PC-3 (cell line): ENCODE results near the gene RBBP5. TPM values are rescaled to one million over a fixed set of nuclear protein-coding genes. Genes with fewer than 3 reads are reported as not detected.

ENCODE experiments used
- ATAC-seq: fragments of 200-7000 bp; cut with Tn5 transposase; 2 replicates; pipeline ENCODE4 v1.9.1; 2020; ENCODE audit warnings: mild to moderate bottlenecking, moderate library complexity
- BruUV-seq: library from RNA; stranded (reverse); fragments of 400-500 nt; replicated peaks from 2 replicates; lab custom pipeline; 2021; lab: Mats Ljungman, UMichigan
- CTCF ChIA-PET: fragments of 300-600 bp; sonication (Branson Sonifier 250); formaldehyde crosslinking; loops from one replicate; lab custom pipeline; 2022; ENCODE audit warnings: antibody characterized with exemption; lab: Charles Lee
- POLR2A ChIA-PET: fragments of 300-600 bp; sonication (Branson Sonifier 250); formaldehyde crosslinking; loops from one replicate; lab custom pipeline; 2022; ENCODE audit warnings: antibody characterized with exemption; ENCODE audit not compliant: unreplicated experiment; lab: Charles Lee
- DNase-seq: peaks from one replicate; pipeline ENCODE4 v3.0.0-alpha.2; 2015
- H2AFZ ChIP-seq: fragments of 300-600 bp; sonication (generic); 2 replicates; pipeline ENCODE4 v1.6.0; 2016; ENCODE audit warnings: antibody characterized with exemption, low read length
- H3F3A ChIP-seq: fragments of 300-600 bp; sonication (generic); one replicate; pipeline ENCODE4 v1.6.0; 2017; ENCODE audit warnings: antibody characterized with exemption, low read length, control low read depth, mild to moderate bottlenecking; ENCODE audit not compliant: unreplicated experiment
- H3K27ac ChIP-seq: fragments of 300-600 bp; sonication (generic); 2 replicates; pipeline ENCODE4 v1.5.1; 2016; ENCODE audit warnings: mild to moderate bottlenecking, low read length
- H3K27me3 ChIP-seq: fragments of 300-600 bp; sonication (generic); 2 replicates; pipeline ENCODE4 v1.6.1; 2016; ENCODE audit warnings: low read length, mixed read lengths
- H3K36me3 ChIP-seq: fragments of 300-600 bp; sonication (generic); 2 replicates; pipeline ENCODE4 v1.6.1; 2016; ENCODE audit warnings: low read depth, mixed run types, low read length, mixed read lengths
- H3K4me1 ChIP-seq: fragments of 300-600 bp; sonication (generic); 2 replicates; pipeline ENCODE4 v1.5.1; 2016; ENCODE audit warnings: low read length; ENCODE audit not compliant: insufficient read depth
- H3K4me2 ChIP-seq: fragments of 300-600 bp; sonication (generic); 2 replicates; pipeline ENCODE4 v1.6.0; 2016; ENCODE audit warnings: low read length
- H3K4me3 ChIP-seq: fragments of 300-600 bp; sonication (generic); 2 replicates; pipeline ENCODE4 v1.5.1; 2016; ENCODE audit warnings: mild to moderate bottlenecking, low read length, mixed read lengths
- H3K79me2 ChIP-seq: fragments of 300-600 bp; sonication (generic); 2 replicates; pipeline ENCODE4 v1.6.1; 2017; ENCODE audit warnings: low read length, mixed read lengths
- H3K9ac ChIP-seq: fragments of 300-600 bp; sonication (generic); 2 replicates; pipeline ENCODE4 v1.6.0; 2016; ENCODE audit warnings: mild to moderate bottlenecking, low read length
- H3K9me2 ChIP-seq: fragments of 300-600 bp; sonication (generic); replicated peaks from 2 replicates; pipeline ENCODE4 v1.6.1; 2016; ENCODE audit warnings: mixed run types, low read length, mixed read lengths
- H3K9me3 ChIP-seq: fragments of 300-600 bp; sonication (generic); 2 replicates; pipeline ENCODE4 v1.6.1; 2016; ENCODE audit warnings: low read length, mixed read lengths
- H4K20me1 ChIP-seq: fragments of 300-600 bp; sonication (generic); 2 replicates; pipeline ENCODE4 v1.6.1; 2016; ENCODE audit warnings: low read length, mixed read lengths
- EZH2 ChIP-seq: fragments of 300-600 bp; sonication (generic); IDR thresholded peaks from one replicate; pipeline ENCODE4 v1.6.1; 2017; ENCODE audit warnings: antibody characterized with exemption, mild to moderate bottlenecking, low read length; ENCODE audit not compliant: unreplicated experiment
- EZH2phosphoT487 ChIP-seq: fragments of 300-600 bp; sonication (generic); IDR thresholded peaks from 2 replicates; pipeline ENCODE4 v1.6.1; 2018; ENCODE audit warnings: mild to moderate bottlenecking, antibody characterized with exemption, low read length, borderline replicate concordance
- intact Hi-C: fragments of 100-400 bp; cut with micrococcal nuclease; formaldehyde crosslinking; loops from 2 replicates; pipeline ENCODE4 v1.9.0; 2023
- total RNA-seq: library from RNA; depleted of rRNA; stranded (reverse); fragments of >200 nt; gene quantifications from 2 replicates; pipeline ENCODE4 v1.2.3, GENCODE V29; 2014
- TF ChIP-seq, protein P1 (sequence below): fragments of 300-600 bp; sonication (generic); conservative IDR thresholded peaks from 2 replicates; pipeline ENCODE4 v1.5.1; 2017; ENCODE audit warnings: antibody characterized with exemption, low read depth, mild to moderate bottlenecking, low read length

The RBBP5 gene
- total RNA-seq, 1 experiment from 2014 or later = 41.7 TPM

GRCh38 chr1:205088341-205088740, 33.4 kb downstream of the RBBP5 start:
- intact Hi-C loops = no loop called here
- Histone ChIP-seq H3K36me3 (peaks cover 75% of the 10 kb centered on the region), H3K27ac (no peak overlapping the region), H3K4me2 (no peak overlapping the region), H3K79me2 (no peaks in the 10 kb centered on the region), H3K27me3 (no peaks in the 10 kb centered on the region), H4K20me1 (no peaks in the 10 kb centered on the region), H3K9me2 (no peaks in the 10 kb centered on the region), H3K9me3 (no peaks in the 10 kb centered on the region), H3K9ac (no peak overlapping the region), H3K4me3 (no peak overlapping the region), H3K4me1 (no peaks in the 10 kb centered on the region), H3F3A (no peaks in the 10 kb centered on the region), H2AFZ (no peak overlapping the region)
- ChIA-PET POLR2A (no interaction called here), CTCF (no interaction called here)
- no peak for TF ChIP-seq EZH2phosphoT487
- ATAC-seq = no peak
- BruUV-seq = no TSS peak
- DNase-seq = no peak

GRCh38 chr1:205084360-205084759, 37.4 kb downstream of the RBBP5 start, which contains the start of gene TMEM81:
TSS of gene TMEM81 (minus strand) at chr1:205084460. CDS start at chr1:205084320, 140 bp downstream.
- no peak within 1 kb of the TSS for H3K9ac ChIP-seq
- BruUV-seq = no TSS peak
- no peaks in the 10 kb centered on the region for H3K27me3 ChIP-seq
- intact Hi-C loops = no loop called here
- DNase-seq = no peak
- H3K4me3 ChIP-seq = no peak within 1 kb of the TSS
- TF ChIP-seq EZH2 (no peak), EZH2phosphoT487 (no peak)
- TF ChIP-seq, protein P1, sequence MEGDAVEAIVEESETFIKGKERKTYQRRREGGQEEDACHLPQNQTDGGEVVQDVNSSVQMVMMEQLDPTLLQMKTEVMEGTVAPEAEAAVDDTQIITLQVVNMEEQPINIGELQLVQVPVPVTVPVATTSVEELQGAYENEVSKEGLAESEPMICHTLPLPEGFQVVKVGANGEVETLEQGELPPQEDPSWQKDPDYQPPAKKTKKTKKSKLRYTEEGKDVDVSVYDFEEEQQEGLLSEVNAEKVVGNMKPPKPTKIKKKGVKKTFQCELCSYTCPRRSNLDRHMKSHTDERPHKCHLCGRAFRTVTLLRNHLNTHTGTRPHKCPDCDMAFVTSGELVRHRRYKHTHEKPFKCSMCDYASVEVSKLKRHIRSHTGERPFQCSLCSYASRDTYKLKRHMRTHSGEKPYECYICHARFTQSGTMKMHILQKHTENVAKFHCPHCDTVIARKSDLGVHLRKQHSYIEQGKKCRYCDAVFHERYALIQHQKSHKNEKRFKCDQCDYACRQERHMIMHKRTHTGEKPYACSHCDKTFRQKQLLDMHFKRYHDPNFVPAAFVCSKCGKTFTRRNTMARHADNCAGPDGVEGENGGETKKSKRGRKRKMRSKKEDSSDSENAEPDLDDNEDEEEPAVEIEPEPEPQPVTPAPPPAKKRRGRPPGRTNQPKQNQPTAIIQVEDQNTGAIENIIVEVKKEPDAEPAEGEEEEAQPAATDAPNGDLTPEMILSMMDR = no peak
- ChIA-PET POLR2A (no interaction called here), CTCF (interaction anchor here (0.6 kb wide), 1 partner anchor 1865 kb away, joined by 4 read pairs; no protein-coding TSS in a partner anchor)
- H3K9me2 ChIP-seq = no peaks in the 10 kb centered on the region
- no peak within 1 kb of the TSS for H2AFZ ChIP-seq
- ATAC-seq = no peak
- H3K9me3 ChIP-seq = no peaks in the 10 kb centered on the region
- no peak within 1 kb of the TSS for H3K27ac ChIP-seq
- H3F3A ChIP-seq = no peaks in the 10 kb centered on the region
- H3K79me2 ChIP-seq = no peaks in the 10 kb centered on the region
- no peaks in the 10 kb centered on the region for H3K4me1 ChIP-seq
- peaks cover 52% of the 10 kb centered on the region for H3K36me3 ChIP-seq
- no peak within 1 kb of the TSS for H3K4me2 ChIP-seq
- H4K20me1 ChIP-seq = no peaks in the 10 kb centered on the region

DNA sequence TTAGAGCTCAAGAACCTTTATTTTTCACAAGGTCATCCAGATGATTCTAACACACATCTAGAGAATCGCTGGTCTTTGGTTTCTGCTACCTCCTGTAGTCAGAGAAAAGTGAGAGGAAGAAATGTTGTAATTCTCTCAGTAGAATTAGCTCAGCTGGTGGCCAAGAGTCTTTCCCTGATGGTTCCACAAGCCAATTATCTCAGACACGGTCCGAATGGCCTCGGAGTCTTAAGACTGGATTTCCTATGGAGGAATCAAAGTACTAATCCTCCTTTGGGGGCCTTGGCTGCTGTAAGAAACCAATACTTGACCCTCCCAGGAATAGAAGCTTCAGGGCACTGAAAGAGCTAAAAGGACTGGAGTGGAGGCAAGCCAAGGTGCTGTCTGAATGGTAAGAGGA, 39.3 kb downstream of the RBBP5 start:
- no peak for ATAC-seq
- Histone ChIP-seq H3K4me3 (no peak overlapping the region), H3K9me2 (no peaks in the 10 kb centered on the region), H3K9ac (no peak overlapping the region), H4K20me1 (no peaks in the 10 kb centered on the region), H2AFZ (no peak overlapping the region), H3K9me3 (no peaks in the 10 kb centered on the region), H3K27ac (no peak overlapping the region), H3K79me2 (no peaks in the 10 kb centered on the region), H3K27me3 (no peaks in the 10 kb centered on the region), H3K4me2 (no peak overlapping the region), H3K4me1 (no peaks in the 10 kb centered on the region), H3F3A (no peaks in the 10 kb centered on the region), H3K36me3 (peaks cover 33% of the 10 kb centered on the region)
- intact Hi-C loops = no loop called here
- ChIA-PET POLR2A (no interaction called here), CTCF (no interaction called here)
- TF ChIP-seq, protein P1 = no peak
- no peak for TF ChIP-seq EZH2phosphoT487
- no peak for TF ChIP-seq EZH2
- no TSS peak for BruUV-seq
- no peak for DNase-seq
